ENCODE results near the gene CHIC2. TPM values are rescaled to one million over a fixed set of nuclear protein-coding genes. Genes with fewer than 3 reads are reported as not detected.
A peak's percentile ranks its signal among the peaks of the same experiment; 100 is the strongest.

Gene CHIC2
- total RNA-seq, 1 experiment from 2014 or later = 16.5 TPM

GRCh38 chr4:54101190-54102041, 37.0 kb upstream of the CHIC2 start:
- Mint-ChIP-seq H3K4me1 (ENCODE audit: low read depth, unreplicated experiment) (peaks cover 4% of the 10 kb centered on the region), H3K4me3 (ENCODE audit: low read depth, unreplicated experiment) (peak overlapping the region; percentile 50)

GRCh38 chr4:54100595-54101189, 36.3 kb upstream of the CHIC2 start:
- no peaks in the 10 kb centered on the region for H3K9me3 Mint-ChIP-seq (ENCODE audit: low read depth, unreplicated experiment)
- no peak for TF ChIP-seq CTCF (IDR thresholded peaks at IDR 0.05; ENCODE audit: unreplicated experiment)
- H3K4me3 Mint-ChIP-seq (ENCODE audit: low read depth, unreplicated experiment) = peak overlapping the region; percentile 50
- H3K27ac Mint-ChIP-seq (ENCODE audit: unreplicated experiment) = no peak overlapping the region
- DNase-seq = peak; percentile 11
- peaks cover 5% of the 10 kb centered on the region for H3K4me1 Mint-ChIP-seq (ENCODE audit: low read depth, unreplicated experiment)
- H3K27me3 Mint-ChIP-seq (ENCODE audit: unreplicated experiment) = peaks cover 86% of the 10 kb centered on the region
- CTCF ChIA-PET = no interaction called here
- intact Hi-C loops (cut with micrococcal nuclease; ENCODE audit: unreplicated experiment) = no loop called here
- H3K36me3 Mint-ChIP-seq (ENCODE audit: insufficient read depth, unreplicated experiment) = no peaks in the 10 kb centered on the region
- BruUV-seq (replicated peaks) = no TSS peak

More at GRCh38 chr4:54101190-54102041, 37.0 kb upstream of the CHIC2 start:
- no TSS peak for BruUV-seq (replicated peaks)
- Mint-ChIP-seq H3K9me3 (ENCODE audit: low read depth, unreplicated experiment) (no peaks in the 10 kb centered on the region), H3K36me3 (ENCODE audit: insufficient read depth, unreplicated experiment) (no peaks in the 10 kb centered on the region), H3K27me3 (ENCODE audit: unreplicated experiment) (peaks cover 86% of the 10 kb centered on the region), H3K27ac (ENCODE audit: unreplicated experiment) (no peak overlapping the region)
- no peak for TF ChIP-seq CTCF (IDR thresholded peaks at IDR 0.05; ENCODE audit: unreplicated experiment)
- CTCF ChIA-PET = no interaction called here
- intact Hi-C loops (cut with micrococcal nuclease; ENCODE audit: unreplicated experiment) = no loop called here
- DNase-seq = no peak

GRCh38 chr4:54099748-54100574, 35.6 kb upstream of the CHIC2 start, which contains the start of gene GSX2:
Gene GSX2 (plus strand): TSS chr4:54100163. CDS start chr4:54100345, 182 bp downstream.
- no TSS peak for BruUV-seq (replicated peaks)
- intact Hi-C loops (cut with micrococcal nuclease; ENCODE audit: unreplicated experiment) = no loop called here
- peak; percentile 9 for DNase-seq
- no peaks in the 10 kb centered on the region for H3K9me3 Mint-ChIP-seq (ENCODE audit: low read depth, unreplicated experiment)
- H3K27me3 Mint-ChIP-seq (ENCODE audit: unreplicated experiment) = peaks cover 86% of the 10 kb centered on the region
- peaks cover 5% of the 10 kb centered on the region for H3K4me1 Mint-ChIP-seq (ENCODE audit: low read depth, unreplicated experiment)
- H3K36me3 Mint-ChIP-seq (ENCODE audit: insufficient read depth, unreplicated experiment) = no peaks in the 10 kb centered on the region
- TF ChIP-seq CTCF (IDR thresholded peaks at IDR 0.05; ENCODE audit: unreplicated experiment) = no peak
- CTCF ChIA-PET = interaction anchor here (0.7 kb wide), 1 partner anchor 59 kb away, joined by 4 read pairs; no protein-coding TSS in a partner anchor
- H3K27ac Mint-ChIP-seq (ENCODE audit: unreplicated experiment) = no peak within 1 kb of the TSS
- peak within 1 kb of the TSS; percentile 50 for H3K4me3 Mint-ChIP-seq (ENCODE audit: low read depth, unreplicated experiment)

GRCh38 chr4:54099287-54099747, 34.9 kb upstream of the CHIC2 start:
- Mint-ChIP-seq H3K4me1 (ENCODE audit: low read depth, unreplicated experiment) (peaks cover 5% of the 10 kb centered on the region), H3K27me3 (ENCODE audit: unreplicated experiment) (peaks cover 80% of the 10 kb centered on the region), H3K36me3 (ENCODE audit: insufficient read depth, unreplicated experiment) (no peaks in the 10 kb centered on the region), H3K27ac (ENCODE audit: unreplicated experiment) (no peak overlapping the region), H3K9me3 (ENCODE audit: low read depth, unreplicated experiment) (no peaks in the 10 kb centered on the region), H3K4me3 (ENCODE audit: low read depth, unreplicated experiment) (peak overlapping the region; percentile 50)
- TF ChIP-seq CTCF (IDR thresholded peaks at IDR 0.05; ENCODE audit: unreplicated experiment) = no peak
- no TSS peak for BruUV-seq (replicated peaks)
- peak; percentile 4 for DNase-seq
- intact Hi-C loops (cut with micrococcal nuclease; ENCODE audit: unreplicated experiment) = no loop called here
- CTCF ChIA-PET = interaction anchor here (0.7 kb wide), 1 partner anchor 59 kb away, joined by 4 read pairs; no protein-coding TSS in a partner anchor
